Measurements from ENCODE around the gene NMU. TPM values are rescaled to one million over a fixed set of nuclear protein-coding genes. Genes with fewer than 3 reads are reported as not detected.

NMU gene
- polyA plus RNA-seq, 1 of the 3 experiments (the other 2 are of a cell fraction), result 0.66 TPM

DNA sequence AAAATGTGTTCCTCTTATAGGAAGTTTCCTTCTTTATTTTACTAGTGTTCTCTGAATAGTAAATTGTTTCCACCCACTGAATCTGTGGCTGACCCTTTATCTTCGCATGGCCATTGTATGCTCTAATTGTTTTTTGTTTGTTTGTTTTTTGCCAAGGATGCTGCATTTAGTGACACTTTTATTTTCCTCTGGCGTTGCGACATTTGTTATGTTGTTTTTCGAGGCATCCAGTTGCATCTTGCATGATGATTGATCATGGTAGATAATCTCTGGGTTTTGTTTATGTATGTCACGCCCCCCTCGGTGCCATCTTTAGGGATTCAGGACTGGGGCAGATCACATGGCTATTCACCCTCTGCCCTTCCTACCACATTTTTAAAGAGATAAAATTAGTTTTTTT, 2.2 kb downstream of the NMU start:
- Histone ChIP-seq H3K27ac (ENCODE audit: low read depth in 2 of 2, low read length in 1 of 2) (no peak overlapping the region), H3F3A (replicated peaks; ENCODE audit: insufficient read depth) (no peaks in the 10 kb centered on the region), H3K27me3 (ENCODE audit: insufficient read depth) (peaks cover 18% of the 10 kb centered on the region; the same call in 1 of the 2 replicates), H3K9me2 (no peaks in the 10 kb centered on the region), H4K20me1 (ENCODE audit: insufficient read depth) (no peaks in the 10 kb centered on the region), H3K4me2 (no peak overlapping the region), H3K4me1 (ENCODE audit: control insufficient read depth in 1 of 2, insufficient read depth in 2 of 2, low read depth in 1 of 2, low read length in 1 of 2) (peaks cover 0 to 14% of the 10 kb centered on the region in 2 experiments; a peak in 1 of 4 replicates), H2AFZ (ENCODE audit: low read depth) (no peak overlapping the region), H3K79me2 (ENCODE audit: insufficient read depth) (no peaks in the 10 kb centered on the region; the same call in 1 of the 2 replicates), H3K9me3 (no peaks in the 10 kb centered on the region), H3K4me3 (ENCODE audit: low read depth in 2 of 2, low read length in 1 of 2) (no peak overlapping the region), H3K36me3 (replicated peaks in 1 of 2; ENCODE audit: control insufficient read depth in 1 of 2, insufficient read depth in 2 of 2, low read length in 1 of 2) (no peaks in the 10 kb centered on the region), H3K9ac (no peak overlapping the region)
- DNase-seq, result no peak
- ChIA-PET POLR2A (no interaction called here), CTCF (no interaction called here)
- 63% methylated on average over 6 of the region's 6 CpGs for WGBS (ENCODE audit: low lambda C conversion rate)
- TF ChIP-seq MEF2A (IDR thresholded peaks at IDR 0.05; ENCODE audit: borderline replicate concordance, low read depth), result no peak
- TF ChIP-seq SIN3A (IDR thresholded peaks at IDR 0.05; ENCODE audit: borderline replicate concordance, low read depth, low read length), result no peak
- no peak for TF ChIP-seq POLR2AphosphoS5 (IDR thresholded peaks at IDR 0.05; ENCODE audit: low read depth, low read length)
- TF ChIP-seq FOXM1 (IDR thresholded peaks at IDR 0.05; ENCODE audit: low read depth), result no peak
- TF ChIP-seq CHD2 (IDR thresholded peaks at IDR 0.05; ENCODE audit: low read length, partially characterized antibody), result no peak
- no peak for TF ChIP-seq GABPA (IDR thresholded peaks at IDR 0.05; ENCODE audit: low read depth)
- TF ChIP-seq, protein P1, sequence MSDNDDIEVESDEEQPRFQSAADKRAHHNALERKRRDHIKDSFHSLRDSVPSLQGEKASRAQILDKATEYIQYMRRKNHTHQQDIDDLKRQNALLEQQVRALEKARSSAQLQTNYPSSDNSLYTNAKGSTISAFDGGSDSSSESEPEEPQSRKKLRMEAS (IDR thresholded peaks at IDR 0.05; ENCODE audit: low read depth), result no peak
- no peak for TF ChIP-seq NFIC (IDR thresholded peaks at IDR 0.05; ENCODE audit: borderline replicate concordance)
- no peak for TF ChIP-seq YY1 (IDR thresholded peaks at IDR 0.05; ENCODE audit: low read depth)
- no peak for TF ChIP-seq EP300 (IDR thresholded peaks at IDR 0.05; ENCODE audit: borderline replicate concordance in 1 of 2, low read depth in 1 of 2, low read length in 1 of 2)
- TF ChIP-seq, protein P2, sequence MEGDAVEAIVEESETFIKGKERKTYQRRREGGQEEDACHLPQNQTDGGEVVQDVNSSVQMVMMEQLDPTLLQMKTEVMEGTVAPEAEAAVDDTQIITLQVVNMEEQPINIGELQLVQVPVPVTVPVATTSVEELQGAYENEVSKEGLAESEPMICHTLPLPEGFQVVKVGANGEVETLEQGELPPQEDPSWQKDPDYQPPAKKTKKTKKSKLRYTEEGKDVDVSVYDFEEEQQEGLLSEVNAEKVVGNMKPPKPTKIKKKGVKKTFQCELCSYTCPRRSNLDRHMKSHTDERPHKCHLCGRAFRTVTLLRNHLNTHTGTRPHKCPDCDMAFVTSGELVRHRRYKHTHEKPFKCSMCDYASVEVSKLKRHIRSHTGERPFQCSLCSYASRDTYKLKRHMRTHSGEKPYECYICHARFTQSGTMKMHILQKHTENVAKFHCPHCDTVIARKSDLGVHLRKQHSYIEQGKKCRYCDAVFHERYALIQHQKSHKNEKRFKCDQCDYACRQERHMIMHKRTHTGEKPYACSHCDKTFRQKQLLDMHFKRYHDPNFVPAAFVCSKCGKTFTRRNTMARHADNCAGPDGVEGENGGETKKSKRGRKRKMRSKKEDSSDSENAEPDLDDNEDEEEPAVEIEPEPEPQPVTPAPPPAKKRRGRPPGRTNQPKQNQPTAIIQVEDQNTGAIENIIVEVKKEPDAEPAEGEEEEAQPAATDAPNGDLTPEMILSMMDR (IDR thresholded peaks at IDR 0.05), result no peak
- no peak for TF ChIP-seq ELF1 (IDR thresholded peaks at IDR 0.05)
- no peak for TF ChIP-seq RFX5 (IDR thresholded peaks at IDR 0.05; ENCODE audit: low read length)
- no peak for TF ChIP-seq TEAD4 (IDR thresholded peaks at IDR 0.05; ENCODE audit: borderline replicate concordance, insufficient read depth)
- TF ChIP-seq, protein P3, sequence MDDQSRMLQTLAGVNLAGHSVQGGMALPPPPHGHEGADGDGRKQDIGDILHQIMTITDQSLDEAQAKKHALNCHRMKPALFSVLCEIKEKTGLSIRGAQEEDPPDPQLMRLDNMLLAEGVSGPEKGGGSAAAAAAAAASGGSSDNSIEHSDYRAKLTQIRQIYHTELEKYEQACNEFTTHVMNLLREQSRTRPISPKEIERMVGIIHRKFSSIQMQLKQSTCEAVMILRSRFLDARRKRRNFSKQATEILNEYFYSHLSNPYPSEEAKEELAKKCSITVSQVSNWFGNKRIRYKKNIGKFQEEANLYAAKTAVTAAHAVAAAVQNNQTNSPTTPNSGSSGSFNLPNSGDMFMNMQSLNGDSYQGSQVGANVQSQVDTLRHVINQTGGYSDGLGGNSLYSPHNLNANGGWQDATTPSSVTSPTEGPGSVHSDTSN (IDR thresholded peaks at IDR 0.05), result no peak
- no peak for TF ChIP-seq TAF1 (IDR thresholded peaks at IDR 0.05; ENCODE audit: borderline replicate concordance, low read depth, low read length)
- TF ChIP-seq TCF12 (IDR thresholded peaks at IDR 0.05), result no peak
- TF ChIP-seq, protein P4, sequence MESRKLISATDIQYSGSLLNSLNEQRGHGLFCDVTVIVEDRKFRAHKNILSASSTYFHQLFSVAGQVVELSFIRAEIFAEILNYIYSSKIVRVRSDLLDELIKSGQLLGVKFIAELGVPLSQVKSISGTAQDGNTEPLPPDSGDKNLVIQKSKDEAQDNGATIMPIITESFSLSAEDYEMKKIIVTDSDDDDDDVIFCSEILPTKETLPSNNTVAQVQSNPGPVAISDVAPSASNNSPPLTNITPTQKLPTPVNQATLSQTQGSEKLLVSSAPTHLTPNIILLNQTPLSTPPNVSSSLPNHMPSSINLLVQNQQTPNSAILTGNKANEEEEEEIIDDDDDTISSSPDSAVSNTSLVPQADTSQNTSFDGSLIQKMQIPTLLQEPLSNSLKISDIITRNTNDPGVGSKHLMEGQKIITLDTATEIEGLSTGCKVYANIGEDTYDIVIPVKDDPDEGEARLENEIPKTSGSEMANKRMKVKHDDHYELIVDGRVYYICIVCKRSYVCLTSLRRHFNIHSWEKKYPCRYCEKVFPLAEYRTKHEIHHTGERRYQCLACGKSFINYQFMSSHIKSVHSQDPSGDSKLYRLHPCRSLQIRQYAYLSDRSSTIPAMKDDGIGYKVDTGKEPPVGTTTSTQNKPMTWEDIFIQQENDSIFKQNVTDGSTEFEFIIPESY (IDR thresholded peaks at IDR 0.05; ENCODE audit: borderline replicate concordance, low read depth), result no peak
- no peak for TF ChIP-seq JUND (IDR thresholded peaks at IDR 0.05)
